HG02571 (cell line): ENCODE results near the gene LRRC41.
"Not testable (repeated sequence)": the region's sequence is repeated elsewhere in the genome, so short reads cannot be mapped to it uniquely, and the experiment has no call there.

ENCODE experiments used
- ATAC-seq: cut with Tn5 transposase; IDR thresholded peaks from one replicate; pipeline ENCODE4 v1.9.1; 2021; ENCODE audit warnings: mild to moderate bottlenecking, moderate library complexity; ENCODE audit not compliant: unreplicated experiment

The LRRC41 gene, protein sequence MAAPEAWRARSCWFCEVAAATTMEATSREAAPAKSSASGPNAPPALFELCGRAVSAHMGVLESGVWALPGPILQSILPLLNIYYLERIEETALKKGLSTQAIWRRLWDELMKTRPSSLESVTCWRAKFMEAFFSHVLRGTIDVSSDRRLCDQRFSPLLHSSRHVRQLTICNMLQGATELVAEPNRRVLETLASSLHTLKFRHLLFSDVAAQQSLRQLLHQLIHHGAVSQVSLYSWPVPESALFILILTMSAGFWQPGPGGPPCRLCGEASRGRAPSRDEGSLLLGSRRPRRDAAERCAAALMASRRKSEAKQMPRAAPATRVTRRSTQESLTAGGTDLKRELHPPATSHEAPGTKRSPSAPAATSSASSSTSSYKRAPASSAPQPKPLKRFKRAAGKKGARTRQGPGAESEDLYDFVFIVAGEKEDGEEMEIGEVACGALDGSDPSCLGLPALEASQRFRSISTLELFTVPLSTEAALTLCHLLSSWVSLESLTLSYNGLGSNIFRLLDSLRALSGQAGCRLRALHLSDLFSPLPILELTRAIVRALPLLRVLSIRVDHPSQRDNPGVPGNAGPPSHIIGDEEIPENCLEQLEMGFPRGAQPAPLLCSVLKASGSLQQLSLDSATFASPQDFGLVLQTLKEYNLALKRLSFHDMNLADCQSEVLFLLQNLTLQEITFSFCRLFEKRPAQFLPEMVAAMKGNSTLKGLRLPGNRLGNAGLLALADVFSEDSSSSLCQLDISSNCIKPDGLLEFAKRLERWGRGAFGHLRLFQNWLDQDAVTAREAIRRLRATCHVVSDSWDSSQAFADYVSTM

DNA sequence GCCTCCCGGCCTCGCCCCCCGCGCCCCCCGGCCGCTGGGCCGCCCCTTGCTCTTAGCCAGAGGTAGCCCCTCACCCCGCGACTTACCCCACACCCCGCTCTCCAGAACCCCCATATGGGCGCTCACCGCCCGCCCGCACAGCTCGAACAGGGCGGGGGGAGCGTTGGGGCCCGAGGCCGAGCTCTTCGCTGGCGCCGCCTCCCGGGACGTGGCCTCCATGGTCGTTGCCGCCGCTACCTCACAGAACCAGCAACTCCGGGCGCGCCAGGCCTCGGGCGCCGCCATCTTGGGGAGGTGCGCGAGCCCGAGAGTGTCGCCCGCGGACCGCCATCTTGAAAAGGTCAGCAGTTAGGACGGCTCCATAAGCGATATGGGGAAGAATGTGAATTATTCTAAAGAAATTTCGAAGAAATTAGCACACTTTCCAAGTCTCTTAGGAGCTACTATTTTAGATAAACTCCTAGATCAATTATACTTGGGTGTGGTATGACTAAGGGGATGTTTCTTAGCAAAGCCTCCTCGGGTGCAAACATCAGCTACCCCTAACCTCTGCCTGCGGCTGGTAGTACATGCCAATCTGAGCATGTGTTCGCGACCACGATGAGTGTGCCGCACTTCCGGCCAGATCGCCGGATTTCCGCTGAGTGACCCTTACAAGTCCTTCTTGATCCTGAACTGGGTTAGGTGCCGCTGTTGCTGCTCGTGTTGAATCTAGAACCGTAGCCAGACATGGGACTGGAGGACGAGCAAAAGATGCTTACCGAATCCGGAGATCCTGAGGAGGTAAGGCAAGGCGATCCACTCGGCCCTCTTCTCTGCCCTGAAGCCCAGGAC, at the start of gene LRRC41, which contains the start of gene UQCRH:
Gene LRRC41, minus strand, starts transcription at position 579 of the 834 bp plus-strand sequence. Its CDS starts 294 bp downstream, at position 285.
Gene UQCRH, plus strand, starts transcription at position 661 of the 834 bp plus-strand sequence. Its CDS starts 69 bp downstream, at position 730.
- ATAC-seq = peak; percentile 76

DNA sequence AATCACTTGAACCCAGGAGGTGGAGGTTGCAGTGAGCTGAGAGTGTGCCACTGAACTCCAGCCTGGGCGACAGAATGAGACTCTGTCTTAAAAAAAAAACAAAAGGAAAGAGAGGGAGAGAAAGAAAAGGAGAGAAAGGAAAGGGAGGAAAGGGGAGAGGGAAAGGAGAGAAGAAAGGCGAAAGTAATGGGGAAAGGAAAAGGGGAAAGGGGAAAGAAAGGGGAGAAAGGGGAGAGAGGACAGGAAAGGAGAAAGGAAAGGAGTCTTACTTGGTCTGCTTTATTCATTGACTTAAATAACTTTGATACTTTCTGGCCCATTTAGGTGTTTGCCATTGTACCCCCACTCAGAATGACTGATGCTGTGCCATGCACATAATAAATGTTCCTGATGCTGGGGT, 48.9 kb upstream of the LRRC41 start:
- ATAC-seq = no peak

DNA sequence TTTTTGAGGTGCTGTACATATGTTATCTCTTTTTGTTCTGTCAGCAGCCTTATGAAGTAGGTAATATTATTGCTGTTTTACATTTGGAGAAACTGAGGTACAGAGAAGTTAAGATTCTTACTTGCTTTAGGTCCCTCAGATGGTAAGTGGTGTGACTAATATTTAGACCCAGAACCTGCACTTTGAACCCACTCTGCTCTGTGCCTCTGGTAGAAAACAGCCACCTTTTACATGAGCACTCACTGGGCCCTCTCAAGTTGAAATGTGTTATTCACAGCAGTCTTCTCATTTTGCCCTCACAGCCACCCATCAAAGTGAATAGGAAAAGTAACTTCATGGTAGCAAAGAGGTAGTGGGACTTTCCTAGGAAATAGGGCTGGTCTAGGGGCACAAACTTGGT, 41.9 kb upstream of the LRRC41 start:
- no peak for ATAC-seq

DNA sequence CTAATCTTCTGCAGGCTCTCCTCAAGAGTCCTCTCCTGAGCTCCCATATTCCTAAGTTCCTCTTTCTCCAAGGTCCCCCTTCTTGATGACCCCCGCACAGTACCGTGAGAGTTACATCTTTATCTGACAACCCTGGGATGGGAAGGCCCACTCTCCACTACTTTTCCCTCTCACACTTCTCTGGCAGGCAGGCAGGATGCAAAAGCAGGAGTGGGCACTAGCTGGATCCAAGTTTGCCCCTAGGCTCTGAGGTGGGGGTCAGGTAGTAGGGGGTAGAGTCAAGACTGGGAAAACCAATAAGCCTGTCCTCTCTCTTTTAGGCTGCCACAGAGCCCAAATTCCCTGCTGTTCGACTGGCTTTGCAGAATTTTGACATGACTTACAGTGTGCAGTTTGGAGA, 41.1 kb upstream of the LRRC41 start:
- ATAC-seq = no peak

DNA sequence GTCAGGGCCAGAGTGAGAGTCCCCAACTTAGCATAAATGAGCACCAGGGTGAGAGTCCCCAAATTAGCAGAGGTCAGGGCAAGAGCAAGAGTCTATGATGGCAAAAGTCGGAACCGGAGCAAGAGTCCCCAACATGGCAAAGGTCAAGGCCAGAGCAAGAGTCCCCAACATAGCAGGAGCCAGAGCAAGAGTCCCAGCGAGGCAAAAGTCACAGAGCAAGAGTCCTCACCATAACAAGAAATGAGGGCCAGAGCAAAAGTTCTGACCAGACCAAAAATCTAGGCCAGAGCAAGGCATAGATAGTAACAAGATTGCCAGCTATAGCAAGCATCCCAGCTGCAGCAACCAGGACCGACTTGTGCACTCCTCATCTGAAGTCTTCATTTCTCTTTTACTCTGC, 40.3 kb upstream of the LRRC41 start:
- ATAC-seq = no peak

DNA sequence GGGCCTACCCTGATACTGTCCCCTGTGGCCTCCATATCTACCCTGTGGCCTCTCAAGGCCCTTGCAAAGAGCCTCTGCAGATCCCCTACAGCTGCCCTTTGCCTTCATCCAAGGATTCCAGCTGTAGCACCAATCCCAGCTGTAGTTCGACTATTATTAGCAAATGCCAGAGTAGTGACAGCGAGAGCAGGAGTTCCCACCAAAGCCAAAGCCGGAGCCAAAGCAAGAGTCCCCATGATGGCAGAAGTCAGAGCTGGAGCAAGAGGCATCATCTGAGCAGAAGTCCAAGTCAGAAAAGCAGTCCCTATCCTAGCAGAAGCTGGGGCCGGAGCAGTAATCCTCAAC, 39.9 kb upstream of the LRRC41 start:
- no peak for ATAC-seq

DNA sequence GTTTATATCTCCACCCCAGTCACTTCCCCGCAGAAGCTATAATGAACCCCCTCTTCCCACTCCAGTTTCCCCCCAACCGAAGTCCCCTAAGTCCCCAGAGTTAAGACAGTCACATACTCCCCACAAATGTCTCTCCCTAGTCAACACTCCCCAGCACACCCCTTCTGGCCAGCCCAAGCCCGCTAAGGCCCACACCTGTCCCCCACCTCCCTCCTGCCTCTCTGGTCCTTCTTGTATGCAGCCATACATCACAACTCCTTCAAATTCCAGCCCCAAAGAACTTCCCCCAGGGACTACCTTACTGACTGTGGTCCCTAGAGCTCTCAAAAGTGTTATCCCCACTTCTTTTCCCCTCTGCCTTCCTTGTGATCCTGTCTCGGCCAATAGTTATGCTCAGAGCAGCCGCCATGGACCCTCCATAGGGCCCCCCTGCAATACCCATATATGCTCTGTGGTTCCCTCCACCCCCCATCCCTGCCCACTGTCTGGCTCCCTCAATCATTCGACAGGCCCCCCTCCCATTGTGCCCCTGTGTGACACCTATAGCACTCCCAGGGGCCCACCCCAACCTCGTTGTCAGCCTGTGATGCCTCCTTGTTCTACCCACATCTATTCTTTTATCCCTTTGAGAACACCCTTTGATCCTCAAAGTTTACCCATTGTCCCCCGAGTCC, 39.4 kb upstream of the LRRC41 start:
- no peak for ATAC-seq

DNA sequence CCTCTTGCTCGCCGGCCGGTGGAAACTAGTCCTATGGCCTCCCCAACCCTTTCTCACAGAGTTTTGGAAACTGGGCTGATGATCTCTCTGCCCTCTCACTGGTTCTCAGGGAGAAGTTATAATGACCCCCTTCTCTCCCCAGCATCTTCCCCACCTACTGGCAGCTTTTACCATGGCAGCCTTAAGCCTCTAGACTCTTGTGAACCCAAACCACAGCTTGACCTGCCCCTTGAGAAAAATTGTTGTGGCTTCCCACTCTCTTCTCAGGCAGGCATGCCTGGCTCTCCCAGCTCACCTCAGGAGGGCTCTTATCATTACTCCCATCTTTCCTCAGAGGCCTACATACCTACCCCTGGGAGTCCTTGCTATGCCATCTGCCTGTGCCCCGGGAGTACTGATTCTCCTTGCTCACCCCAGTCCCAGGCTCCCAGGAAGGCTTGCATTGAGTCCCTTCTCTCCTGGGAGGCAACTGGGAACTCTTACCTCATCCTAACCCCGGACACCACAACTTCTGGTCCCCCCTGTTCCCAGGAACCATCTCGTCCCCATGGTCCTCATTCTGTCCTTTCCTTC, 38.8 kb upstream of the LRRC41 start:
- ATAC-seq = no peak

DNA sequence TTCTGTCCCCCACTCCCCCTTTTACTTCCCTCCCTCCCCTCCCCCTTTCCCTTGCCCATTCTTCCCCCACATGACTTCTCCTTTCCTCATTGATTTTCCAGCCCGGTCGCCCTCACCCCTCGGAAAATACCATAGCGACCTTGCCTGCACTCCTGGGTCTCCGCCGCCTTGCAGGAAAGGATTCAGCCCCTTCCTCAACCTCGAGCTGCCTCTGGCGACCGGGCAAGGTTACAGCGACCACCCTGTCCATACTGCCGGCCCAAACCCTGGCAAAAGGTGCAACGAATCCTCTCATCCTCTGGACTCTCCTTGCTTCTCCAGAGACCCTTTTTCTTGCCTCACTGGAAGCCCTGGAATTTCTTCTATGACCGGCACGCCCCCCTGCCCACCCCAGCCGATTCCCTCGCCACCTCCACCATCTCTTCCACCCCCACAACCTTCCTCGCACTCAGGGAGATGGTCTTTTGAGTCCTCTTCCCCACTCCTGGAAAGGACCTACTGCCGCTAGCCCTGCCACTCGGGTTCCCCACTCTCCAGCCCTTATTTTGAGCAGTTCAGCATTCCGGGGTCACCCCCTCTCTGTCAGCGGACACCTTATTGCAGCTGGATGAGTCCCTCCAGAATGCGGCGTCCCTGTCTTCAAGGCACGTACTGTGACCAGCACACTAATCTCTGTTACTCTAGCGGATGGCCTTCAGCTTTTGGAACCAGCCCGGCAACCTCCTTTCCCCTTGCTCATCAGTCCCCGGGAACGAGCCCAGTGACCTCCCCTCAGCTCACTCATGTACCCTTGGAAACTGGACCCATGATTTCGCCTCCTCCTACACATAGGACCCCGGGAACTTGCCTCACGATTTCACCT, 38.0 kb upstream of the LRRC41 start:
- ATAC-seq = no peak

DNA sequence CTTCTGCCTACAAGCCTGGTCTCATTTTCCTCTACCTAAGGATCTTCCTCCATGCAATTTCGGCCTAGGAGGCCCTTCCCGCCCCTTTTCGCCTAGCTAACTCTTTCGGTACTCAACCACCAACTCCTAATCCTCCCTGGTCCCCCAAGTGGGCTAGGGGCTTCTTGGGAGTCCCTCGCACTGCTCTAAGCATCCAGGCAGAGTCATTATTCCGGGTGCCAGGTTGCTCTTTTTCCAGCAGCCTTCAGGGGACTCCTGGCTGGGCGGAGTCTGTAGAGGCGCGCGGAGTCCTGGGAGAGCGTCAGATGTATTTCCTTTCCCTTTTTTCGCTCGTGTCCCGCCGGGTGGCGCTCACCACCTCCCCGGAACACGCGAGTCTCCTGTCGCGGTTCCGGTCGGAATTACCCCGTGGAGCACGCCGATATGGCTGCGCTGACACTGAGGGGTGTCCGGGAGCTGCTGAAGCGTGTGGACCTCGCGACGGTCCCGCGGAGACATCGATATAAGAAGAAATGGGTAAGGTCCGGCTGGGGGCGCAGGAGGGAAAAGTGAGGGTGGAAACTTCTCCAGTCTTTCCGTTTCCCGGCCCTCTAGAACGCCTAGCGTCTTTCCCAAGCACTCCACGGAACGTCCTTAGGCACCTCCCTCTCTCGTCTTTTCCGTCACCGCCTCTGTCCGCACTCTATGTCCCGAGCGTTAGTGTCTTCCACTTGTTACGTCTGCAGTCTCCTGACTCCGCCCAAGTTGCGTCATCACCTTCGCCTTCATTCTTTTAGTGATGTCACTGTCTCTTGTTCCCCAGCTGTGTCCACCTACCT, 37.2 kb upstream of the LRRC41 start, which contains the start of gene NSUN4:
Gene NSUN4, plus strand, starts transcription at position 404 of the 818 bp plus-strand sequence. Its CDS starts 20 bp downstream, at position 424.
- ATAC-seq = peak; percentile 78

DNA sequence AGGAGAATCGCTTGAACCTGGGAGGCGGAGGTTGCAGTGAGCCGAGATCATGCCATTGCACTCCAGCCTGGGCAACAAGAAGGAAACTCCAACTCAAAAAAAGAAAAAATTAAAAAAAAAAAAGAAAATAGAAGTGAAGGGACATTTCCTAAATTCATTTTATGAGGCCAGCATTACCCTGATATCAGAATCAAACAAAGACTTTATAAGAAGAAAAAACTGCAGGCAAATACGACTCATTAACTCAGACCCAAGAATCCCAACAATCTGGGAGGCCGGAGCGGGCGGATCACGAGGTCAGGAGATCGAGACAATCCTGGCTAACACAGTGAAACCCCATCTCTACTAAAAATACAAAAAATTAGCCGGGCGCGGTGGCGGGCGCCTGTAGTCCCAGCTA, 34.0 kb upstream of the LRRC41 start:
- ATAC-seq = not testable (repeated sequence)

DNA sequence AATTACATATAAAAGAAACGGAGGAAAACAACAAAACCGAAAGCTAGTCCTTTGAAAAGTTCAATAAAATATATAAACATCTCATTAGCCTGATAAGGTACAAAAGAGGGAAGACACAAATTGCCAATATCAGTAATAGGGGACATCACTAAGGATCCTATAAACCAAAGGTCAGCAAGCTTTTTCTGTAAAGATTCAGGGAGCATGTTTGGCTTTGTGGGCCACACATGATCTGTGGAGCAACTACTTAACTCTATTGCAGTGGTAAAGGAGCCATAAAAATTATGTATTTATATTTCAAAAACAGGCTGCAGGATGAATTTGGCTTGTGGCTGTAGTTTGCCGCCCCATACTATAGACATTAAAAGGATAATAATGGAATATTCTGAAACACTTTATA, 31.7 kb upstream of the LRRC41 start:
- ATAC-seq = no peak

DNA sequence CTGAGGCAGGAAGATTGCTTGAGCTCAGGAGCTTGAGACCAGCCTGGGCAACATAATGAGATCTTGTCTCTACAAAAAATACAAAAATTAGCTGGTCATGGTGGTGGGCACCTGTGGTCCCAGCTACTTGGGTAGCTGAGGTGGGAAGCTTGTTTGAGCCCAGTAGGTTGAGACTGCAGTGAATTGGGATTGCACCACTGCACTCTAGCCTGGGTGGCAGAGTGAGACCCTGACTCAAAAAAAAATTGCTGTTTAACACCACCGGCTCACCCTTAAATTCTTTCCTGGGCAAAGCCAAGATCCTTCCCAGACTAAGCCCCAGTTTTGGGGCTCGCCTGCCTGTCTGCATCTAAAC, 30.6 kb upstream of the LRRC41 start:
- no peak for ATAC-seq

DNA sequence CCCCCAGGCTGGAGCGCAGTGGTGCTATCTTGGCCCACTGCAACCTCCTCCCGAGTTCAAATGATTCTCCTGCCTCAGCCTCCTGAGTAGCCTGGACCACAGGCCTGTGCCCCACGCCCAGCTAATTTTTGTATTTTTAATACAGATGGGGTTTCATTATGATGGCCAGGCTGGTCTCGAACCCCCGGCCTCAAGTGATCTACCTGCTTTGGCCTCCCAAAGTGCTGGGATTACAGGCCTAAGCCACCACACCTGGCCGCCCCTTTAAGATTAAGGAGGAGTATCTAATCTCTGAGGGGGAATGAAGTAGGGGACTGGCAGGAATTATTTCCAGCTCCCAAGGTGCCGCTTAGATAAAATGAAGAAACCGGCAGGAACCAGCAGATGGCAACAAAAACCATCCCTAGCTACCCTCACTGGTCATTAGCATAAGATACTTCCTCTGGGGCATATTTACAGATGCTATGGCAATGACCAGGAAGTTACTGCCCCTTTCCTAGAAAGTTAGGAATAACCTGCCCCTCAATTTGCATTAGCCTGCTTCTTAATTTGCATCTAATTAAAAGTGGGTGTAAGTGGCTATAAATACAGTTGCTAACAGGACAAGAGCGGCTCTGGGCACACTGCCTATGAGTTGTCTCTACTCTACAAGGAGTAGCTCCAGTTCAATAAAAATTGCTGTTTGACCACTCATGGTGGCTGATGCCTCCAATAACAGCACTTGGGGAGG, 30.0 kb upstream of the LRRC41 start:
- ATAC-seq = no peak

DNA sequence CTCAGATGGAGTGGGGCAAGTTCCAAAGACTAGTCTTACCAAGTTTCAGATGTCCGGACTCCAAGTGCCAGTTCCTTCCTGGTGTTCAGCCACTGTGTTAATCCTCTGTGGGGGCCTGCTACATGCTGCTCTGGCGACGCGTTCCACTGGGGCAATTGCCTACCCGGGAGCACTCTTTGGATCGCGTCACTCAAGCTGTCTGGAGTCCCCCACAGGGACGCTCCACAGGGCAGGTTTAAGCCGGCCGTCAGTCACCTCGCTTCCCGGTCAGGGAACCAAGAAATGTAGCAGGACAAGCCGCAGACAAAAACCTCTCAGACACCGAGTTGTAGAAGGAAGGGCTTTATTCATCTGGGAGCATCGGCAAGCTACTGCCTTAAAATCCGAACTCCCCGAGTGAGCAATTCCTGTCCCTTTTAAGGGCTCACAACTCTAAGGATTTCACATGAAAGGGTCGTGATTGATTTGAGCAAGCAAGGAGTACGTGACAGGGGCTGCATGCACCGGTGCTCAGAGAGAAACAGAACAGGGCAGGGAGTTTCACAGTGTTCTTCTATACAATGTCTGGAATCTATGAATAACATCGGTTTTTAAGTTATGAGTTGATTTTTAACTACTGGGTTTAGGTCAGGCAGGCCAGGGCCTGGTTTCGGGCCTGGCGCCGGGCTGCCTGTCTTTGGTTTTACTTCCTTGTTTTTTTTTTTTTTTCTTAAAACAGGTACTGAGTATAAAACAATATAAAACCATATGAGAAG, 28.5 kb upstream of the LRRC41 start:
- ATAC-seq = not testable (repeated sequence)

DNA sequence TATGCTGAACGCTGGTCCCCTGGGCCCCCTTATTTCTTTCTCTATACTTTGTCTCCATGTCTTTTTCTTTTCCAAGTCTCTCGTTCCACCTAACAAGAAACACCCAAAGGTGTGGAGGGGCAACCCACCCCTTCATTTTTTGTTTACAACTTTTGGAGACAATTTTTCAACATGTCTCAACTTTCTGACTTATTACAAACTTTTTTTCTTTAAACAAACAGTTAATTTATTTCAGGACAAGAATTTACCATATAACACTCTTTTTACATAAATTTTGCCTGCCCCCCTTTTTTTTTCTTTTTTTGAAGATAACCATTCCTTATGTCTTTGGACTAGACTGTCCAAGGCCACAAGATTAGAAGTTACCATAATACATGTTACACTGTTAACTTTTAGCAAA, 27.0 kb upstream of the LRRC41 start:
- ATAC-seq = not testable (repeated sequence)

DNA sequence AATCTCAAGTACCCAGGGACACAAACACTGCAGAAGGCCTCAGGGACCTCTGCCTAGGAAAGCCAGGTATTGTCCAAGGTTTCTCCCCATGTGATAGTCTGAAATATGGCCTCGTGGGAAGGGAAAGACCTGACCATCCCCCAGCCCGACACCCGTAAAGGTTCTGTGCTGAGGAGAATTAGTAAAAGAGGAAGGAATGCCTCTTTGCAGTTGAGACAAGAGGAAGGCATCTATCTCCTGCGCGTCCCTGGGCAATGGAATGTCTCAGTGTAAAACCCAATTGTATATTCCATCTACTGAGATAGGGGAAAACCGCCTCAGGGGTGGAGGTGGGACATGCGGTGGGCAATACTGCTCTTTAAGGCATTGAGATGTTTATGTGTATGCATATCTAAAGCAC, 26.4 kb upstream of the LRRC41 start:
- ATAC-seq = not testable (repeated sequence)
